HepG2 (cell line): Measurements from ENCODE around the gene TOX2. TPM values are rescaled to one million over a fixed set of nuclear protein-coding genes. Genes with fewer than 3 reads are reported as not detected.

Experiments
- ATAC-seq: fragments of 200-7000 bp; cut with Tn5 transposase; 3 replicates; pipeline ENCODE4 v1.9.1; 2020; ENCODE audit warnings: mild to moderate bottlenecking, moderate library complexity
- BruUV-seq: library from RNA; stranded (reverse); fragments of 400-500 nt; replicated peaks from 2 replicates; lab custom pipeline; 2021; lab: Mats Ljungman, UMichigan
- CTCF ChIA-PET: fragments of 300-600 bp; formaldehyde crosslinking; extraction: SDS; loops from one replicate; lab custom pipeline; 2021; ENCODE audit warnings: low total read pairs, inconsistent platforms, low intra/inter-chr PET ratio; lab: Yijun Ruan, JAX
- POLR2A ChIA-PET: fragments of 350-600 bp; sonication (Branson Sonifier 250); formaldehyde crosslinking; loops from one replicate; lab custom pipeline; 2020; ENCODE audit warnings: antibody characterized with exemption, inconsistent platforms; lab: Yijun Ruan, JAX
- DNase-seq: peaks from one replicate; pipeline ENCODE4 v3.0.0-alpha.2; 2015; ENCODE audit warnings: low spot score
- FAIRE-seq: peaks from 3 replicates; lab custom pipeline; 2011; peaks lifted over from hg19 to GRCh38; lab: Jason Lieb, UNC
- H2AFZ ChIP-seq: one replicate; pipeline ENCODE4 v1.6.1; 2011; ENCODE audit warnings: low read length, inconsistent platforms
- H3K27ac ChIP-seq: fragments of 300-600 bp; 3 replicates; pipeline ENCODE4 v1.8.0; 2011; ENCODE audit warnings: mixed run types, mild to moderate bottlenecking, mixed read lengths, low read length, inconsistent platforms; ENCODE audit not compliant: insufficient read depth; ENCODE audit errors: extremely low read length
- H3K27me3 ChIP-seq, 2 experiments: fragments of 200-600 bp in 1 of 2; 2 replicates in 1 of 2; 3 replicates in 1 of 2; pipeline versions ENCODE4 v1.6.0 to v1.8.0; 2011; ENCODE audit warnings: low read length in 2 of 2, mild to moderate bottlenecking in 2 of 2, moderate library complexity in 2 of 2, inconsistent platforms in 1 of 2; ENCODE audit not compliant: insufficient read depth in 2 of 2, control insufficient read depth in 1 of 2
- H3K36me3 ChIP-seq, 2 experiments: fragments of 200-600 bp in 1 of 2; replicated peaks in 1 of 2; 2 replicates in 1 of 2; 3 replicates in 1 of 2; pipeline versions ENCODE4 v1.5.1 to v1.8.0; 2011; ENCODE audit warnings: low read length in 2 of 2, inconsistent platforms in 1 of 2; ENCODE audit not compliant: insufficient read depth in 2 of 2, control insufficient read depth in 1 of 2
- H3K4me1 ChIP-seq: 2 replicates; pipeline ENCODE4 v1.5.1; 2012; ENCODE audit warnings: low read length, inconsistent platforms; ENCODE audit not compliant: insufficient read depth
- H3K4me2 ChIP-seq: 2 replicates; pipeline ENCODE4 v1.6.0; 2011; ENCODE audit warnings: low read depth, low read length, inconsistent platforms
- H3K4me3 ChIP-seq, 3 experiments: fragments of 200-600 bp in 1 of 3; sonication (generic), shearing (Covaris generic) in 1 of 3; replicated peaks in 1 of 3; 2 replicates each; pipeline ENCODE4 v1.5.1; 2011 to 2016; ENCODE audit warnings: low read length in 3 of 3, inconsistent platforms in 2 of 3, low read depth in 2 of 3, mild to moderate bottlenecking in 2 of 3, control low read depth in 1 of 3, mixed read lengths in 1 of 3; ENCODE audit not compliant: insufficient read depth in 1 of 3
- H3K79me2 ChIP-seq: one replicate; pipeline ENCODE4 v1.6.1; 2011; ENCODE audit warnings: low read length, inconsistent platforms; ENCODE audit not compliant: insufficient read depth
- H3K9ac ChIP-seq: 2 replicates; pipeline ENCODE4 v1.6.0; 2011; ENCODE audit warnings: mild to moderate bottlenecking, low read depth, low read length, inconsistent platforms; ENCODE audit not compliant: insufficient read depth
- H3K9me3 ChIP-seq: 2 replicates; pipeline ENCODE4 v1.5.1; 2012; ENCODE audit warnings: mild to moderate bottlenecking, low read length
- H4K20me1 ChIP-seq: 2 replicates; pipeline ENCODE4 v1.6.0; 2011; ENCODE audit warnings: inconsistent platforms, mild to moderate bottlenecking, low read length, moderate library complexity; ENCODE audit not compliant: insufficient read depth
- AGO2 ChIP-seq: fragments of 200-400 bp; formaldehyde crosslinking; optimal IDR thresholded peaks from 2 replicates; pipeline ENCODE3; 2017; ENCODE audit warnings: mild to moderate bottlenecking, low read depth, low read length, moderate library complexity
- DR1 ChIP-seq: sonication (generic); formaldehyde crosslinking; IDR thresholded peaks from 2 replicates; pipeline ENCODE4 v1.8.0; 2021; ENCODE audit warnings: mild to moderate bottlenecking, missing genetic modification reagents, inconsistent platforms
- FOXJ3 ChIP-seq: sonication (generic); formaldehyde crosslinking; IDR thresholded peaks from 2 replicates; pipeline ENCODE4 v1.4.0; 2020; ENCODE audit warnings: missing genetic modification reagents, mild to moderate bottlenecking, borderline replicate concordance
- HOXD1 ChIP-seq: sonication (generic); formaldehyde crosslinking; IDR thresholded peaks from 2 replicates; pipeline ENCODE4 v1.5.0; 2020; ENCODE audit warnings: missing genetic modification reagents
- MATR3 ChIP-seq: sonication (generic); formaldehyde crosslinking; IDR thresholded peaks from 2 replicates; pipeline ENCODE4 v1.4.0; 2020; ENCODE audit warnings: missing genetic modification reagents
- NPAS2 ChIP-seq: sonication (generic); formaldehyde crosslinking; IDR thresholded peaks from 2 replicates; pipeline ENCODE4 v1.8.0; 2022; ENCODE audit warnings: mild to moderate bottlenecking, missing genetic modification reagents, borderline replicate concordance
- SOX13 ChIP-seq, 3 experiments: fragments of 450-650 bp in 1 of 3; sonication (generic) in 1 of 3; formaldehyde crosslinking in 1 of 3; IDR thresholded peaks in 2 of 3; conservative IDR thresholded peaks in 1 of 3; 2 replicates each; pipeline versions ENCODE4 v1.5.0 to v1.6.1; 2016 to 2020; ENCODE audit warnings: antibody characterized with exemption in 1 of 3, mild to moderate bottlenecking in 1 of 3, missing compliant biosample characterization in 1 of 3, missing genetic modification reagents in 1 of 3, moderate library complexity in 1 of 3
- ZFP36 ChIP-seq: fragments of 150-350 bp; IDR thresholded peaks from 2 replicates; pipeline ENCODE4 v1.6.1; 2018; ENCODE audit warnings: borderline replicate concordance, low read length, low read depth; ENCODE audit not compliant: partially characterized antibody
- ZNF326 ChIP-seq: sonication (generic); formaldehyde crosslinking; IDR thresholded peaks from 2 replicates; pipeline ENCODE4 v1.4.0; 2020; ENCODE audit warnings: missing genetic modification reagents, borderline replicate concordance
- ZNF501 ChIP-seq: sonication (generic); formaldehyde crosslinking; IDR thresholded peaks from 2 replicates; pipeline ENCODE4 v1.5.1; 2020; ENCODE audit warnings: mild to moderate bottlenecking, moderate library complexity, missing genetic modification reagents
- ZNF616 ChIP-seq: sonication (generic); formaldehyde crosslinking; IDR thresholded peaks from 2 replicates; pipeline ENCODE4 v1.5.0; 2020; ENCODE audit warnings: low read depth, mild to moderate bottlenecking, missing genetic modification reagents
- ZNF782 ChIP-seq: sonication (generic); formaldehyde crosslinking; IDR thresholded peaks from 2 replicates; pipeline ENCODE4 v1.4.0; 2020; ENCODE audit warnings: missing genetic modification reagents, mild to moderate bottlenecking, borderline replicate concordance
- WGBS: methylation state at CpG from one replicate; pipeline ENCODE4 v1.1.6; 2017; ENCODE audit warnings: low lambda C conversion rate; 5-methylcytosine and 5-hydroxymethylcytosine counted together
- in situ Hi-C: cut with HindIII; loops from 2 replicates; pipeline ENCODE4 v1.10.0; 2017; ENCODE audit warnings: low pct_unique_long_range_greater_than_20kb; ENCODE audit not compliant: extremely low pct_ligation_motif_present
- intact Hi-C: fragments of 100-400 bp; cut with micrococcal nuclease; formaldehyde crosslinking; loops from one replicate; pipeline ENCODE4 v1.10.0; 2022; ENCODE audit not compliant: unreplicated experiment
- polyA plus RNA-seq, 8 experiments: library from polyadenylated mRNA; depleted of rRNA in 3 of 8; stranded (reverse) in 7 of 8; unstranded in 1 of 8; fragments of >200 nt; fragmentation: Illumina TruSeq in 4 of 8; extraction: Trizol in 4 of 8; gene quantifications; 2 replicates each; pipeline versions ENCODE4 v1.2.1 to v1.2.3, GENCODE V29; 2011 to 2016; ENCODE audit warnings: low read depth in 4 of 8, missing spikeins in 1 of 8, mixed read lengths in 1 of 8; ENCODE audit not compliant: insufficient read depth in 1 of 8
- total RNA-seq, 5 experiments: library from RNA; depleted of rRNA; stranded (reverse); fragments of >200 nt; fragmentation: Illumina TruSeq; extraction: Trizol; gene quantifications; 2 replicates each; pipeline ENCODE4 v1.2.3, GENCODE V29; 2016; ENCODE audit warnings: low read depth in 1 of 5
- TF ChIP-seq, protein P1 (sequence below): sonication (generic); formaldehyde crosslinking; IDR thresholded peaks from 2 replicates; pipeline ENCODE4 v1.8.0; 2022; ENCODE audit warnings: missing genetic modification reagents, mild to moderate bottlenecking, inconsistent platforms, borderline replicate concordance

TOX2 gene
- total and polyA plus RNA-seq, 2 of the 13 experiments (the other 11 are each of a cell fraction or from before 2014, with no cell fraction given), result not detected

DNA sequence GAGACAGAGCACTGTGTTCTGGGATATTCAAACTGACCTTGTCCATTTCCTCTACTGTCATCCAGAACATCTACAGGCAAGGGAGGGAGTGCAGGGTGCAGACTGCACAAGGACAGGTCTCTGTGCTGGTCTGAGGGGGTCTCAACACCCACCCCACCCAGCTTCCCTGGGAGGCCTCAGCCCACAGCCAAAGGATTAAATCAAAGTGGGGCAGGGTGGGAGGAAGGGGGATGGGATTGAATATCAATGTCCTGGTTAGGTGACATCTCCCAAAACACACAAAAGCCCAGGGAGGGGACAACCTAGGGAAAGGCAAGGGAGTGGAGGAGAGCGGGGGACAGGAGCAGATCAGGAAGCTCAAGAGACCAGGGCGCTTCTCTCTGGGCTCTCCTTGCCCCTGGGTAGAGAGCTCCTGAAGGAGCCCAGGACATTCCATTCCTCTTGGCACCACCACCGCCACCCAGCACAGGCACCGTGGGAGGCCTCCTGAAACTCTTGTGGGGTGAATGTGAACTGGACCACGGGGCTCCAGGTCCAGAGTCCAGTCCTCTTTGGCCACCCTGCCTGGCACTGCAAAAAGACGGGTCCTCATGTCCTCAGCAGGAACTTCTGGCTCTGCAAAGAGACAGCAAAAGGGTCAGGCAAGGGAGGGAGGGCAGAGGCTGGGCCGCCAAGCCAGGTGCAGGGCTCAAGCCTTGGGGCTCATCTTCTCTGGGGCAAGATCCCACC, 198.4 kb downstream of the TOX2 start (continued):
- TF ChIP-seq, protein P1, sequence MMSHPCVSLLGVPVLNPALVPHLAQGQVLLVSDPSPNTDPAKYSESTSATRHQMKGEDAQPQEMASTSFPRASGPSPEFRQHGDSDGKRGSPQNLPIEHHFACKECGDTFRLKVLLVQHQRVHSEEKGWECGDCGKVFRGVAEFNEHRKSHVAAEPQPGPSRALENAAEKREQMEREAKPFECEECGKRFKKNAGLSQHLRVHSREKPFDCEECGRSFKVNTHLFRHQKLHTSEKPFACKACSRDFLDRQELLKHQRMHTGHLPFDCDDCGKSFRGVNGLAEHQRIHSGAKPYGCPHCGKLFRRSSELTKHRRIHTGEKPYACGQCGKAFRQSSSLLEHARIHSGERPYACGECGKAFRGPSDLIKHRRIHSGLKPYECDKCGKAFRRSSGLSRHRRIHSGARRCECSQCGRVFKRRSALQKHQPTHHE, result no peak
- TF ChIP-seq FOXJ3, result no peak
- no peak for TF ChIP-seq ZNF326 (CRISPR knock-in tag)
- no peak for TF ChIP-seq DR1 (CRISPR knock-in tag)
- TF ChIP-seq ZNF782 (CRISPR knock-in tag), result no peak
- TF ChIP-seq, all 625 proteins: peak for 0

DNA sequence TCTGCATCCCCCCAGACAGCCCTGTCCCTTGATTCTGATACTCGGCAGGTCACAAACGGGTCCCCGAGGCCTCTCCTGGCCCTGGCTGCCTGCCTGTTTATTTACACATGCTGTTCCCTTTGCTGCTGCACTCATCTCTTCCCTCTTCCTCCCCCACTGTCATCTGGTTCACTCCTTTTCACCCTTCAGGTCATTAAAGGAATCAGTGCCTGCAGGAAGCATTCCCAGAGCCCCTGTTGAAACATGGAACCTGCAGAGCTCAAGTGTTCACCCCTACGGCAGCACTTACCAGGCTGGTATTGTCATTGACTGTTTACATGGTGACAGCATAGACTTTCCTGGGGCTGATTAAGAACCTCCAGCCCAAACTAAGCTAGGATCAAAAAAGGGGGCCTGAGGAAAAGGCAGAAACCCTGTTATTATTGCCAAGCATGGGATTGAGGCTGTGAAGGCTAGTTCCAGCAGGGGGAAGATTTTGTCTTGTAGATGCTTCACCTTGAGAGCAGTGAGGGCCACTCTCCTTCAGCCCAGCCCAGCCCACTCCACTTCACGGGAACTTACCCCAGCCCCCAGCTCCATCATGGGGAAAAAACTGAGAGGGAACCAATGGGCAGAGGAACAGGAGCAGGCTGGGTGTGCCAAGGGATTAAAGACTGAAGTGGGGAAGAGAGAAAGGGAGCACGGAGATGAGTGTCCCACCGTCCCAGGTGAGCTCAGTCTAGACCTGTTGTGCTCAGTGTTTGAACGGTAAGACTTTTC, 199.1 kb downstream of the TOX2 start:
- 13% methylated on average over 8 of the region's 8 CpGs for WGBS
- Histone ChIP-seq H3K27ac (no peak overlapping the region), H3K4me1 (peaks cover 9% of the 10 kb centered on the region; the same call in 1 of the 2 replicates), H4K20me1 (no peaks in the 10 kb centered on the region), H3K27me3 (peaks cover 7 to 54% of the 10 kb centered on the region in 2 experiments), H3K36me3 (no peaks in the 10 kb centered on the region), H2AFZ (no peak overlapping the region), H3K9me3 (no peaks in the 10 kb centered on the region), H3K4me2 (no peak overlapping the region), H3K79me2 (no peaks in the 10 kb centered on the region), H3K9ac (no peak overlapping the region), H3K4me3 (no peak overlapping the region)
- no TSS peak for BruUV-seq
- no peak for TF ChIP-seq HOXD1
- no peak for TF ChIP-seq ZNF616 (CRISPR knock-in tag)
- no peak for TF ChIP-seq ZFP36
- TF ChIP-seq AGO2, result no peak
- no peak for TF ChIP-seq ZNF501
- no peak for TF ChIP-seq NPAS2 (CRISPR knock-in tag)
- no peak for TF ChIP-seq MATR3 (CRISPR knock-in tag)
- no peak for TF ChIP-seq SOX13 (IDR thresholded peaks at IDR 0.05)
- TF ChIP-seq SOX13 (CRISPR knock-in tag; conservative IDR thresholded peaks at IDR 0.05 in 1 of 2, IDR thresholded peaks at IDR 0.05 in 1 of 2), result no peak
- FAIRE-seq (no peak), DNase-seq (no peak), ATAC-seq (no peak; the same call in 2 of the 3 replicates)
- in situ Hi-C loops, result loop anchor here (10.0 kb wide), 1 partner anchor 361 kb away; the partner anchor contains the start of gene TTPAL
- CTCF ChIA-PET, result interaction anchor here (1.8 kb wide), 1 partner anchor 76 kb away, joined by 4 read pairs; no protein-coding TSS in a partner anchor
- POLR2A ChIA-PET, result no interaction called here
- intact Hi-C loops, result no loop called here
